Activated CD4-positive, alpha-beta T cell treated with anti-CD3 and anti-CD28 coated beads, Interleukin-2, amount 10 ng/mL, durations not matched to agents 24 days and 14 days (primary cell): Measurements from ENCODE around the gene TRPM2. TPM values are rescaled to one million over a fixed set of nuclear protein-coding genes. Genes with fewer than 3 reads are reported as not detected.
A peak's percentile ranks its signal among the peaks of the same experiment; 100 is the strongest.
"Not testable (repeated sequence)": the region's sequence is repeated elsewhere in the genome, so short reads cannot be mapped to it uniquely, and the experiment has no call there.

Source experiments
- DNase-seq: peaks from one replicate; pipeline ENCODE4 v3.0.0; 2022
- H3K27ac Mint-ChIP-seq: one replicate; pipeline ENCODE4 v1.8.0; 2022; ENCODE audit warnings: mild to moderate bottlenecking, mixed read lengths
- H3K27me3 Mint-ChIP-seq: one replicate; pipeline ENCODE4 v1.8.0; 2022; ENCODE audit warnings: mixed read lengths
- H3K36me3 Mint-ChIP-seq: one replicate; pipeline ENCODE4 v1.8.0; 2022; ENCODE audit warnings: low read depth, mild to moderate bottlenecking, mixed read lengths
- H3K4me1 Mint-ChIP-seq: one replicate; pipeline ENCODE4 v1.8.0; 2021; ENCODE audit warnings: mixed read lengths
- H3K4me3 Mint-ChIP-seq: one replicate; pipeline ENCODE4 v1.8.0; 2022; ENCODE audit warnings: mild to moderate bottlenecking, moderate library complexity, mixed read lengths
- H3K9me3 Mint-ChIP-seq: one replicate; pipeline ENCODE4 v1.8.0; 2021; ENCODE audit warnings: mixed read lengths
- intact Hi-C: fragments of 100-400 bp; cut with micrococcal nuclease; formaldehyde crosslinking; loops from one replicate; pipeline ENCODE4 v1.15.1; 2023
- total RNA-seq: library from RNA; stranded (reverse); gene quantifications from 2 replicates; pipeline ENCODE4 v1.2.3, GENCODE V29; 2022

TRPM2 gene
- total RNA-seq, 1 donor from 2014 or later, result 9.8 TPM

- intact Hi-C loops, result no loop called here
- H3K9me3 Mint-ChIP-seq, result no peaks in the 10 kb centered on the region
- no peak for DNase-seq
- H3K27me3 Mint-ChIP-seq, result peaks cover 3% of the 10 kb centered on the region
- H3K4me3 Mint-ChIP-seq, result no peak overlapping the region
- no peaks in the 10 kb centered on the region for H3K4me1 Mint-ChIP-seq
- no peak overlapping the region for H3K27ac Mint-ChIP-seq
- no peaks in the 10 kb centered on the region for H3K36me3 Mint-ChIP-seq
Observed at GRCh38 chr21:44467859-44468195, 114.4 kb downstream of the TRPM2 start.

GRCh38 chr21:44471341-44471740 is 117.9 kb downstream of the TRPM2 start:
- Mint-ChIP-seq H3K27ac (no peak overlapping the region), H3K4me1 (no peaks in the 10 kb centered on the region), H3K4me3 (no peak overlapping the region), H3K9me3 (no peaks in the 10 kb centered on the region), H3K27me3 (peaks cover 3% of the 10 kb centered on the region), H3K36me3 (no peaks in the 10 kb centered on the region)
- intact Hi-C loops, result no loop called here
- no peak for DNase-seq

GRCh38 chr21:44471996-44472395 is 118.6 kb downstream of the TRPM2 start:
- intact Hi-C loops, result no loop called here
- no peak for DNase-seq
- no peaks in the 10 kb centered on the region for H3K4me1 Mint-ChIP-seq
- peaks cover 3% of the 10 kb centered on the region for H3K27me3 Mint-ChIP-seq
- H3K9me3 Mint-ChIP-seq, result no peaks in the 10 kb centered on the region
- no peaks in the 10 kb centered on the region for H3K36me3 Mint-ChIP-seq
- no peak overlapping the region for H3K27ac Mint-ChIP-seq
- no peak overlapping the region for H3K4me3 Mint-ChIP-seq

- H3K4me3 Mint-ChIP-seq, result no peak overlapping the region
- H3K27me3 Mint-ChIP-seq, result peaks cover 3% of the 10 kb centered on the region
- peaks cover 2% of the 10 kb centered on the region for H3K4me1 Mint-ChIP-seq
- intact Hi-C loops, result no loop called here
- no peaks in the 10 kb centered on the region for H3K9me3 Mint-ChIP-seq
- DNase-seq, result no peak
- H3K36me3 Mint-ChIP-seq, result no peaks in the 10 kb centered on the region
- no peak overlapping the region for H3K27ac Mint-ChIP-seq
Observed at GRCh38 chr21:44473915-44474555, 120.6 kb downstream of the TRPM2 start.

- H3K27ac Mint-ChIP-seq, result no peak overlapping the region
- peaks cover 3% of the 10 kb centered on the region for H3K27me3 Mint-ChIP-seq
- intact Hi-C loops, result no loop called here
- DNase-seq, result no peak
- no peaks in the 10 kb centered on the region for H3K36me3 Mint-ChIP-seq
- H3K9me3 Mint-ChIP-seq, result no peaks in the 10 kb centered on the region
- peaks cover 7% of the 10 kb centered on the region for H3K4me1 Mint-ChIP-seq
- H3K4me3 Mint-ChIP-seq, result no peak overlapping the region
Observed at GRCh38 chr21:44475266-44475845, 121.9 kb downstream of the TRPM2 start.

- DNase-seq, result no peak
- H3K4me3 Mint-ChIP-seq, result no peak overlapping the region
- peaks cover 7% of the 10 kb centered on the region for H3K4me1 Mint-ChIP-seq
- no peaks in the 10 kb centered on the region for H3K27me3 Mint-ChIP-seq
- no peaks in the 10 kb centered on the region for H3K9me3 Mint-ChIP-seq
- intact Hi-C loops, result no loop called here
- no peak overlapping the region for H3K27ac Mint-ChIP-seq
- no peaks in the 10 kb centered on the region for H3K36me3 Mint-ChIP-seq
Observed at GRCh38 chr21:44477131-44477530, 123.7 kb downstream of the TRPM2 start.

GRCh38 chr21:44477712-44478111 is 124.3 kb downstream of the TRPM2 start:
- H3K4me1 Mint-ChIP-seq, result peaks cover 7% of the 10 kb centered on the region
- DNase-seq, result no peak
- H3K27ac Mint-ChIP-seq, result no peak overlapping the region
- H3K9me3 Mint-ChIP-seq, result no peaks in the 10 kb centered on the region
- no peaks in the 10 kb centered on the region for H3K36me3 Mint-ChIP-seq
- intact Hi-C loops, result no loop called here
- H3K4me3 Mint-ChIP-seq, result no peak overlapping the region
- no peaks in the 10 kb centered on the region for H3K27me3 Mint-ChIP-seq

- H3K27me3 Mint-ChIP-seq, result no peaks in the 10 kb centered on the region
- H3K36me3 Mint-ChIP-seq, result no peaks in the 10 kb centered on the region
- peaks cover 7% of the 10 kb centered on the region for H3K4me1 Mint-ChIP-seq
- intact Hi-C loops, result no loop called here
- no peaks in the 10 kb centered on the region for H3K9me3 Mint-ChIP-seq
- no peak overlapping the region for H3K4me3 Mint-ChIP-seq
- peak overlapping the region; percentile 47 for H3K27ac Mint-ChIP-seq
- DNase-seq, result no peak
Observed at GRCh38 chr21:44478124-44478800, 124.8 kb downstream of the TRPM2 start.

GRCh38 chr21:44478801-44479167 is 125.4 kb downstream of the TRPM2 start:
- Mint-ChIP-seq H3K9me3 (no peaks in the 10 kb centered on the region), H3K27ac (peak overlapping the region; percentile 47), H3K4me1 (peaks cover 7% of the 10 kb centered on the region), H3K4me3 (no peak overlapping the region), H3K27me3 (no peaks in the 10 kb centered on the region), H3K36me3 (no peaks in the 10 kb centered on the region)
- DNase-seq, result no peak
- intact Hi-C loops, result no loop called here

- H3K9me3 Mint-ChIP-seq, H3K27me3 Mint-ChIP-seq, H3K27ac Mint-ChIP-seq, H3K4me1 Mint-ChIP-seq, intact Hi-C loops, H3K36me3 Mint-ChIP-seq, H3K4me3 Mint-ChIP-seq: not testable (repeated sequence)
- peak; percentile 87 for DNase-seq
Observed at GRCh38 chr21:44479556-44480199, 126.3 kb downstream of the TRPM2 start.

- Mint-ChIP-seq H3K27me3 (peaks cover 5% of the 10 kb centered on the region), H3K9me3 (no peaks in the 10 kb centered on the region), H3K36me3 (no peaks in the 10 kb centered on the region), H3K27ac (no peak overlapping the region), H3K4me1 (peaks cover 7% of the 10 kb centered on the region), H3K4me3 (no peak overlapping the region)
- DNase-seq, result no peak
- intact Hi-C loops, result no loop called here
Observed at GRCh38 chr21:44480200-44481053, 127.0 kb downstream of the TRPM2 start.

GRCh38 chr21:44482581-44483287 is 129.3 kb downstream of the TRPM2 start:
- intact Hi-C loops, result no loop called here
- Mint-ChIP-seq H3K36me3 (no peaks in the 10 kb centered on the region), H3K27ac (no peak overlapping the region), H3K9me3 (no peaks in the 10 kb centered on the region), H3K4me1 (peaks cover 7% of the 10 kb centered on the region), H3K27me3 (peaks cover 9% of the 10 kb centered on the region), H3K4me3 (no peak overlapping the region)
- no peak for DNase-seq
